Stimulated activated CD4-positive, alpha-beta T cell treated with anti-CD3 and anti-CD28 coated beads, Interleukin-4, amount 100 ng/mL, for 24 hours (primary cell): ENCODE data around the gene SEMA4B.
"Not testable (repeated sequence)": the region's sequence is repeated elsewhere in the genome, so short reads cannot be mapped to it uniquely, and the experiment has no call there.

ENCODE experiments used
- DNase-seq: peaks from one replicate; pipeline ENCODE4 v3.0.0-alpha.2; 2020

Gene SEMA4B

GRCh38 chr15:90228960-90229359 is 27.8 kb downstream of the SEMA4B start:
- no peak for DNase-seq

DNA sequence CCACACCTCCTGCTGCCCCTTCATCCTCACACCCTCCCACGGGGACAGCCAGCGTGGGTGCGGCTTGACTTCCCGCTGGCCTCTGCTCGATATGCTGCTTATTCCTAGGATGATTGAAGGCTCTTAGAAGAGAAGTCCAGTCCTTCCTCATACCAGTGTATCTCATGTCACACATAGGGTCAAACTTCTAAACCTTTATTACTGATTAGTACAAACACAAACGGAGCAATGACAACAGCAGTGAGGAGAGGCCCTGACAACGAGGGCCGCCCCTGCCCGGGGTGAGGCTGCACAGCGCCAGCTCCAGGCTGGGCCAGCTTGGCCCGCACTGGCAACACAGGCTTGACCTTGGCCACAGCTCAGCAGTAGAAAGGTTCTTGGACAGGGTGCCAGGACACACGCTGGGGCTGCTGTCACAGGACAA is 29.0 kb downstream of the SEMA4B start:
- no peak for DNase-seq

DNA sequence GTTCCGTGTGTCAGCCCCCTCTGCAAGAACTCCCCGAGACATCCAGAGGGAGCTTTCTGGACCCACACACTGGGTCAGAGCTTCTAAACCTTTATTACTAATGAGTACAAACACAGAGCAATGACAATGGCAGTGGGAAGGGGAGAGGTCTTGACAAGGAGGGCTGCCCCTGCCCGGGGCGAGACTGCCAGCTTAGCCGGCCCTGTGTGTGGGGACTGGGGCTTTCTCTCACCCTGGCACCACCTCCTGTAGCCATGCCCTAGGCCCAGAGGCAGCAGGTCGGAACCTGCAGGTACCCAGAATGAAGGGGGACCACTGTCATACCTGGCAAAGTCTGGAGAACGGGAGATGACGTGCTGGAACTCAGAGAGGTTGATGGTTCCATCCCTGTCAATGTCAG is 29.5 kb downstream of the SEMA4B start:
- DNase-seq, result no peak

- peak; percentile 73 for DNase-seq
These were observed 30.2 kb downstream of the SEMA4B start for GRCh38 chr15:90231028-90232017.

- no peak for DNase-seq
These were observed 31.1 kb downstream of the SEMA4B start for GRCh38 chr15:90232196-90232595.

DNA sequence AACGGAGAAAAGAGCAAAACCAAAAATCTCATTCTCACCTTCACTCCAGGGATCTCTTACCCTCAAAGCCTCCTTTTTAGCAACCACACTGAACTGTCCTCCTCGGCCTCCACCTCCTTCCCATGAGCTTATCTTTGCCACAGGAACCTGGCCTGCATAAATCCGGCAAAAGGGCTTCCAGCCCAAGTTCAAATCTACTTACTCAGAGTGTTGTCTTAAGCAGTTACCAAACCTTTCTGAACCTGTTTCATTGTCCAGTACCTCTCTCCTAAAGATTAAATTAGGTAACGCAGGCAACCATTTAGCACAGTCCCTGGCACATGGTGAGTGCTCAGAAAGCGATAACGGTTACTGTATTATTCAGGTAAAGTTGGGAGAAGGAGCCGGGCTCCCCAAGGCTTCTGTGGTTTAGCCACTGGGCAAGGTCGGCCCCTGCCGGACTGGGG is 31.8 kb downstream of the SEMA4B start:
- DNase-seq, result no peak

DNA sequence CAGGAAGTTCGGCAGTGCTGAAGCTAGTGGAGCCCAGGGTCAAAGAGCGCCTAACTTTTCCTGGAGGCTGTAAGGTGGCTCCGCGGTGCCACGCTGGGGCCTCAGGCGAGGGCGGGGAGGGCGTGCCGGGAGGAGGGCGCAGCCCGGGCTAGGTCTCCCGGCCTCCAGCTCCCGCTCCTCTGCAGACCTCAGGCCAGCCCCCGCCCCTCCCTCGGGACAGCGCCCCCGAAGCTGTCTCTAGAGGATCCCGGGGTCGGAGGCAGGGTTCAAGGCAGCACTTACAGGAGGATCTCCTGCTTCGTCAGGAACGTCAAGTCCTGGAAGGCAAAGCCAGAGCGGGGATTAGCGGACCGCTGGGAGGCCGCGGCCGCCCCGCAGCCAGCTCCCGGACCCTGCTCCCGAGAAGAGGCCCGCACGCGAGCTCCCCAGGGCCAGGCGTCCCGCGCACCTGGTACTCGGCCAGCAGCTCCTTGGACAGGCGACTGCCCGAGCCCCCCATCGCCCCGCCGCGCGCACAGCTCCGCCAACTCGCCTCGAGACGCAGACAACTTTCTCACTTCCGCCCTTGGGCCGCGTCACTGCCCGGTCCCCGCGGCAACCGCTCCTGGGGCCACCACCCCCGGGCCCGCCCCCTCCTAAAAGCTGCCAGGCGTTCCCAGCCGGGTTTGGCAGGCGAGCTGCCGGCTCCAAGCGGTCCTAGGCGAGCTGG is 32.4 kb downstream of the SEMA4B start, which contains the start of gene CIB1:
Gene CIB1, minus strand, starts transcription at position 555 of the 709 bp plus-strand sequence. Its CDS starts 56 bp downstream, at position 499.
- DNase-seq, result peak; percentile 97

DNA sequence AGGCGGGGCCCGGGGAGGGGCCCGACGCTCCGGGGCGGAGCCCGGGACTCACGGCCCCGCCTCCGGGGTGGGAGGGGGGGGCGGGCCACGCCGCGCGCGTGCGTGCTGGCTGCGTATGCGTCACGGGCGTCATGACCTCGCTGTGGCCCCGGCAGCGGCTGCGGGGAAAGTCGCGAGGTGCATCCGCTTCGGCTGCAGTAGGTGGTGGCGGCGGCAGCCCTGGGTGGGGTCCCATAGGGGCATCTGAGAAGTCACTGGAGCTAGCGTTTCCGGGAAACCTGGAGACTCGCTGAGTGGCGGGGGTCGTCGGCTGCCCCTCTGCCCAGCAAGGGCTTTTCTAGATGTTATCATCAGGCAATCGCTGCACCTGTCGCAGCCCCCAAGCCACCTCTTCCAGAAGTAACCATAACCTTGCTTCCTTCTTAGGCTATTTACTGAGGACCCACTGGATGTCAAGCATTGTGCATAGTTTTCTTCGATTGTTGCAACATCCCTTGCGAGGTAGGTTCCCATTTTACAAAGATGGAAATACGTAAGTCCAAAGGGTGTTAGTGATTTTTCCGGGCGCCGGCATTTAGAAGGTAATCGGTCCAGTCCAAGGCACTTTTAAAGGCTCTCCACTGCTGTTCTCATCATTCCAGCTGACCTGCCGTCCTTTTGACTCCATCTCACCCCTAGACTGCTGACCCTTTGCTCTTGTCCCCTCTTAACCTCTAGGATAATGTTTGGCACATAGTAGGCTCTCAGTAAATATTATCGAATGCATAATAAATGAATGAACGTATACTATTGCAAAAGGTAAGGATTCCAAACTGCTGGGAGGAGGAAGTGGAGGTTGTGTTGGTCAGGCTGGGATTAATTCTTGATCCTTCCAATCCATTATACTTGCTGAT is 33.2 kb downstream of the SEMA4B start, which contains the start of gene GDPGP1:
Gene GDPGP1, plus strand, starts transcription at position 114 of the 893 bp plus-strand sequence. CDS start 6,700 bp downstream, outside the sequence.
- DNase-seq, result no peak

GRCh38 chr15:90239371-90239770 is 38.2 kb downstream of the SEMA4B start:
- DNase-seq, result no peak

- DNase-seq, result no peak
These were observed 39.7 kb downstream of the SEMA4B start for GRCh38 chr15:90240856-90241255.

DNA sequence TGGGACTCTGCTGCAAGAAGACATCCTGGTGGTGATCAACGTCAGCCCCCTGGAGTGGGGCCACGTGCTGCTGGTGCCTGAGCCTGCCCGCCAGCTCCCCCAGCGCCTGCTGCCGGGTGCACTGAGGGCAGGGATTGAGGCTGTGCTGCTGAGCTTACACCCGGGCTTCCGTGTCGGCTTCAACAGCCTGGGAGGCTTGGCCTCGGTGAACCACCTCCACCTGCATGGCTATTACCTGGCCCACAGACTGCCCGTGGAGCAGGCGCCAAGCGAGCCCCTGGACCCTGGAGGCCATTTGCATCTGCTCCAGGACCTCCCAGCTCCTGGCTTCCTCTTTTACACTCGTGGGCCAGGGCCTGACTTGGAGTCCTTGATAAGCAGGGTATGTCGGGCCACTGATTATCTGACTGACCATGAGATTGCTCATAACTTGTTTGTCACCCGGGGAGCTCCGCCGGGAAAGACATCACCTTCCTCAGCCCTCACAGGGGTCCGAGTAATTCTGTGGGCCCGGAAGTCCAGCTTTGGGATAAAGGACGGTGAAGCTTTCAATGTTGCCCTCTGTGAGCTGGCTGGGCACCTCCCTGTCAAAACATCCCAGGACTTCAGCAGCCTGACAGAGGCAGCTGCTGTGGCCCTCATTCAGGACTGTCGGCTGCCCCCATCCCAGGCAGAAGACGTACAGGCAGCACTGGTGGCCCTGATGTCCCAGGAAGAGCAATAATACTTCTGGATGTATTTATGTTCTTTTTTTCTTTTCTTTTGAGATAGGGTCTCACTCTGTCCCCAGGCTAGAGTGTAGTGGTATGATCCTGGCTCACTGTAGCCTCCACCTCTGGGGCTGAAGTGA is 40.4 kb downstream of the SEMA4B start:
- DNase-seq, result no peak

GRCh38 chr15:90243943-90244639 is 43.0 kb downstream of the SEMA4B start:
- DNase-seq, result no peak

DNA sequence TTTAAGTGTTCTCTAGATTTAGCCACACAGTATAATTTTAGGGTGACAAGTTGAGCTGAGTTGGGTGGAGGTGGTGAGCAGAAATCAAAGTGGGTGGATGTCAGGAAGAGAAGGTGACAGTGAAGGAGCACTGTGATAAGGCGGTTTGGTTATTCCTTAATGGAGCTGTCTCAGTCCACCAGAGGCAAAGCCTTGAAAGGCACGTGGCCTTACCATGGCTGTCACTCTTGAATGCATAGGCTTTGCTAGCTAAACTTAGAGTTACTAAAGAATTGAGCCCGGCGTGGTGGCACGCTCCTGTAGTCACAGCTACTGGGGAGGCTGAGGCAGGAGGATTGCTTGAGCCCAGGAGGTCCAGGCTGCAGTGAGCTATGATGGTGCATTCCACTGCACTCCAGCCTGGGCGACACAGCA is 47.7 kb downstream of the SEMA4B start:
- no peak for DNase-seq

DNA sequence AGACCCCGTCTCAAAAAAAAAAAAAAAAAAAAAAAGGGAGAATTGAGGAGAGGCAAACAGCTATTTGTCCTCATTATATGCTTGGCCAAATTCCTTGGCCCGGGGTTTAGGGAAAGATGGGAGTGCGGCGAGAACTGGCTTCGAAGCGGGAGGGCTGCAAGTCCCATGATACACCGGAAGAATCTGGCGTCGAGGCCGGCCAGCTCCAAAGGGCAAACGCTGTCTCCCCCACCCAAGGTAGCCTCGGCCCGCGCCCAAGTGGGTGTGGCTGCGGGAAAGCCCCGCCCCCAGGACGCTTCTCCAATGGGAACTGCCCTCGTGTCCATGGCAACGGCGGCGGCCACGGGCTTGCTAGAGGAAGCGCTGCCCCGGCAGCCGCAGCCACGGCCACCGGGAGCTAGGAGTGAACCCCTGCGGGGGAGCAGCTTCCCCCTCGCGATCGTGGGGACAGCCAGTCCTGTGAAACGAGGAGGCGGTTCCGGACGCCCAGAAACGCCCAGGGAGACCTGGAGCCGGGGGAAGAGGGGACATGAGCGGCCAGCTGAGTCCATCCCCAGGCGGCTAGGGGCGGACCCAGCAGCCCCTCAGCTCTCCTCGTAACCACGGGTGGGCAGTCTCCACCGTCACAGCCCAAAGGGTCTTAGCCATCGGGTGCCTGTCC is 48.2 kb downstream of the SEMA4B start, which contains the start of gene TTLL13:
Gene TTLL13, plus strand, starts transcription at position 354 of the 661 bp plus-strand sequence. CDS start 1,075 bp downstream, outside the sequence.
- peak; percentile 83 for DNase-seq

GRCh38 chr15:90257776-90258175 is 56.6 kb downstream of the SEMA4B start:
- no peak for DNase-seq

DNA sequence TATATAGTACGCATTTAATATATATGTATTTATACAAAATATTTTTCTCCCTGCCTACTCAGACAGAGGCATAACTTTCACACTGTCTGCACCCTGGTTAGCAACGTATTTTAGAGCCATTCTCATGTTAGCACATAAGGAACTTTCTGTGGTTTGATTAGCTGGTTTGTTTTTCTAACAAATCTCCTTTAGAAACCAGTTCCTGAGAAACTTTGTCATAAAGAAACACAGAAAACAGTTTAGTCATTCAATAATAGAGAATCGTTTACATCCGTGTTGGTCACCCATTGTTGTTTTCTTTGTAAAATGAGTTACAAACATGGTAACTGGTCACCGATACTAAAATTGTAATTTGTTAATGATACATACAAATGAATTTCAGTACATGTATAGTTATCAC is 58.4 kb downstream of the SEMA4B start:
- DNase-seq, result no peak

DNA sequence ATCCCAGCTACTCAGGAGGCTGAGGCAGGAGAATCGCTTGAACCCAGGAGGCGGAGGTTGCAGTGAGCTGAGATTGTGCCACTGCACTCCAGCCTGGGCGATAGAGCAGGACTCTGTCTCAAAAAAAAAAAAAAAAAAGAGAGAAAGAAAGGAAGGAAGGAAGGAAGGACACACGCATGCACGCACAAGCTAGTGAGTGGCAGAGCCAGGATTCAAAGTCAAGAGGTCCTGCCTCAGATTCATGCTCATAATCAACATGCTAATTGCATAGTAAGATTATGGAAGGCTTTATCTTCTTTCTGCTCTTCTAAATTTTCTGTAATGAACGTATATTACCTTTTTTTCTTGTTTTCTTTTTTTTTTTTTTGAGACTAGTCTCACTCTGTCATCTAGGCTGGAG is 59.6 kb downstream of the SEMA4B start:
- not testable (repeated sequence) for DNase-seq

DNA sequence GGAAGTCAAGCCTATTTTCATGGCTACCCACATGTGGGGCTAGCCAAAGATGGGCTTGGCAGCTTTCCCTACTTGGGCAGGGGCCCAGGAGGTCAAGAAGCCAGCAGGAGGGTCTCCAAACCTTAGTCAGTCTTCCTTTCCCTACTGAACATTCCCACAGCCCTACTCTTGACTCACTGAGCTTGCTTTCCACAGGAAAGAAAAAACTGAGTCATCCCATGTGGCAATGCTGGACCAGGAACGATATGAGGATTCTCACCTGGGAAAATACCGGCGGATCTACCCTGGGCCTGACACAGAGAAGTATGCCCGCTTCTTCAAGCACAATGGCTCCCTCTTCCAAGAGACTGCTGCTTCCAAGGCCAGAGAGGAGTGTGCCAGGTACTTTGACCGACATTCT is 60.7 kb downstream of the SEMA4B start:
- DNase-seq, result no peak

- DNase-seq, result no peak
These were observed 61.3 kb downstream of the SEMA4B start for GRCh38 chr15:90262426-90262825.

DNA sequence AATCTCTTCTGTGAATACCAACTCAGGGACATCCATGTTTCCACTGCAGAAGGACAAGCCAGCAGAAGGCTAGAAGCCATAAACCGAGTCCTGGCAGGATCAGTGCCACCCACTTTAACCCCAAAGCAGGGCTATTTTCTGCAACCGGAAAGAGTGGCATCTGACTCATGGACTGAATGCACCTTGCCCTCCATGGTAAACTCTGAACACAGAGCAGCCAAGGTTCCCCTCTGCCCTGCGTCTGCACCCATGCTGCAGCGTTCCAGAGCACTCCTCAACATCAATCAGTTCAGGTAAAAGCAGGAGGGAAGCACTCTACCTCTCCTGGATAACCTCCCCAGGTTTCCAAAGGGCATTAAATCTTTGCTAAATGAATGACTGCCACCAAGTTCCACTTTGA is 63.5 kb downstream of the SEMA4B start:
- DNase-seq, result peak; percentile 40
